ENCODE measurements around the gene THAP10. TPM values are rescaled to one million over a fixed set of nuclear protein-coding genes. Genes with fewer than 3 reads are reported as not detected.

The THAP10 gene
- total RNA-seq, 1 donor = 2.6 TPM

DNA sequence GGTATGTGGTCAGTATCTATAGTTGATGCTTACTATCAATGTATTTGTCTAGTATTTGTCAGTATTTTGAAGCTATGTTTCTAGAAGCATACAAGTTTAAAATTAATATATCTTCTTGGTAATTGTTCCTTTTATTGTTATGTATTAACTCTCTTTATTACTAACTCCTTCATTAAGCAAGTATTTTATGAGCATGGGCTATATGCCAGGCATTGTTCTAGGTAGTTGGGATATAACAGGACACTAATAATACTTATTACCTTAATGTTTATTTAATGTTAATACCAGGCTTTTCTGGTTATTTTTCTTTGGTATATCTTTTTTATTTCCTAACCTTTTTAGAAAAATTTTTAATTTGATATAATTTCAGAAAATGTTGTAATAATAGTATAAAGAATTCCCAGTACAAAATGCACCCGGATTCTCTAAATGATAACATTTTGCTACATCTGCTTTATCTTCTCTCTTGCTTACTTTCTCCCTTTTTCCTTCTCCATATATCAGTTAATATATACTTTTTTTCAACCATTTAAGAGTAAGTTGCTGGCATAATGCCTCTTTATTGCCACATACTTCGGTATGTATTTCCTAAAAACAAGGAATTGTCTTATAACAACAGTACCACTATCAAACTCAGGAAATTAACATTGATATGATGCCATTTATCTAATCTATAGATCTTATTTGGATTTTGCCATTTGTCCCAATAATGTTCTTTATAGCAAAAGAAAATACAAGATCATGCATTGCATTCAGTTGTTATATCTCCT is 31.3 kb upstream of the THAP10 start:
- DNase-seq (ENCODE audit: low read depth) = peak; percentile 15
- TF ChIP-seq, protein P1, sequence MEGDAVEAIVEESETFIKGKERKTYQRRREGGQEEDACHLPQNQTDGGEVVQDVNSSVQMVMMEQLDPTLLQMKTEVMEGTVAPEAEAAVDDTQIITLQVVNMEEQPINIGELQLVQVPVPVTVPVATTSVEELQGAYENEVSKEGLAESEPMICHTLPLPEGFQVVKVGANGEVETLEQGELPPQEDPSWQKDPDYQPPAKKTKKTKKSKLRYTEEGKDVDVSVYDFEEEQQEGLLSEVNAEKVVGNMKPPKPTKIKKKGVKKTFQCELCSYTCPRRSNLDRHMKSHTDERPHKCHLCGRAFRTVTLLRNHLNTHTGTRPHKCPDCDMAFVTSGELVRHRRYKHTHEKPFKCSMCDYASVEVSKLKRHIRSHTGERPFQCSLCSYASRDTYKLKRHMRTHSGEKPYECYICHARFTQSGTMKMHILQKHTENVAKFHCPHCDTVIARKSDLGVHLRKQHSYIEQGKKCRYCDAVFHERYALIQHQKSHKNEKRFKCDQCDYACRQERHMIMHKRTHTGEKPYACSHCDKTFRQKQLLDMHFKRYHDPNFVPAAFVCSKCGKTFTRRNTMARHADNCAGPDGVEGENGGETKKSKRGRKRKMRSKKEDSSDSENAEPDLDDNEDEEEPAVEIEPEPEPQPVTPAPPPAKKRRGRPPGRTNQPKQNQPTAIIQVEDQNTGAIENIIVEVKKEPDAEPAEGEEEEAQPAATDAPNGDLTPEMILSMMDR (IDR thresholded peaks at IDR 0.05; ENCODE audit: insufficient read depth, low read depth, low read length) = no peak
- no peak overlapping the region for H3K4me3 ChIP-seq (ENCODE audit: low read depth, low read length)

GRCh38 chr15:70922119-70922518 is 29.9 kb upstream of the THAP10 start:
- no peak overlapping the region for H3K4me3 ChIP-seq (ENCODE audit: low read depth, low read length)
- TF ChIP-seq, protein P1 (IDR thresholded peaks at IDR 0.05; ENCODE audit: insufficient read depth, low read depth, low read length) = no peak
- DNase-seq (ENCODE audit: low read depth) = no peak

DNA sequence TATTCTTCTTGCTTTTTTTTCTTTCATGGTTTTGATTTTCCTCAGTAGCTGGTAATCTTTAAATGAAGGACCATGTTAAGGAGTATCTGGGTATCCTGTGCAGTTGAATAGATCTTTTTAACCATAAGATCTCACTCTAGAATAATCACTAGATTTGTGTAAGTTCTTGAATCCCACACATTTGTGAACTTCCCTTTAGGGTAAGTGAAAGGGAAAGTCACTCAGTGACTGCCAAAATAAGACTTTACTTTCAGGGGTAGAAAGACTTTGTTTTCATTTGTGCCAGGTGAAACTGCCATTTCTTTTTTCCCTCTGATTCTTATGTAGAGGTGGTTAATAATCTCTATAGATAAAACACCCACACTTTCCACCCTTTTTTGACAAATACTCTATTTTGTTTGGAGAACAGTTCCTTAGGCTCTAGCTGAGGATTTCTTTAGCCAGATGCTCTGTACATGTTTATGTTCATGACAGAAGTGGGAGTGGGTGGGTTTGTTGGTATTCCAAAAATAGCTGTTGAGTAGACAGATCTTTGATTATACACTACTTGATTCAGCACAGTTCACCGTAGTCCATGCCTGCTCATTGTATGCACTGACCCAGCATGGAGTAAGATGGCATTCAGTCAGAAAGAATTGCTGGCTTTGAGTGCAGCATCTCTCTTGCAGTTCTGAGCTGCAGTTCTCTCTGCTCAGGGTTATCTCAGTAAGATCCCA is 28.9 kb upstream of the THAP10 start:
- DNase-seq (ENCODE audit: low read depth) = no peak
- TF ChIP-seq, protein P1 (IDR thresholded peaks at IDR 0.05; ENCODE audit: insufficient read depth, low read depth, low read length) = no peak
- H3K4me3 ChIP-seq (ENCODE audit: low read depth, low read length) = no peak overlapping the region

- TF ChIP-seq, protein P1 (IDR thresholded peaks at IDR 0.05; ENCODE audit: insufficient read depth, low read depth, low read length) = no peak
- no peak overlapping the region for H3K4me3 ChIP-seq (ENCODE audit: low read depth, low read length)
- no peak for DNase-seq (ENCODE audit: low read depth)
These were observed 25.7 kb upstream of the THAP10 start for GRCh38 chr15:70917955-70918354.

- TF ChIP-seq, protein P1 (IDR thresholded peaks at IDR 0.05; ENCODE audit: insufficient read depth, low read depth, low read length) = no peak
- DNase-seq (ENCODE audit: low read depth) = no peak
- no peak overlapping the region for H3K4me3 ChIP-seq (ENCODE audit: low read depth, low read length)
These were observed 24.3 kb upstream of the THAP10 start for GRCh38 chr15:70916531-70916930.

DNA sequence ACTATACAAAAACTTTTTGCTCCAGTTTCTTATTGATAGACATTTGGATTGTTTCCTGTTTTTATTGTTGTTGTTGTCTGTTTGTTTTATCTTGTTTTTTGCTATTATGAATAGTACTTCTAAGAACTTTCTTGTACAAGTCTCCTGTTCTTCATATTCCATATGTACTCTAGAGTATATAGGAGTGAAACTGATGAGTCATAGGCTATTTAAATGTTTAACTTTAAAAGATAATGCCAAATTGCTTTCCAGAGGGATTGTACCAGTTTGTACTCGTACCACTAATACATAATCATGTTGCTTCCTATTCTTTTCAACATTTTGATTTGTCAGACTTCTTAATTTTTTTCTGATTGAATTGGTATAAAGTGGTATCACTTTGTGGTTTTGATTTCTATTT is 20.0 kb upstream of the THAP10 start:
- H3K4me3 ChIP-seq (ENCODE audit: low read depth, low read length) = no peak overlapping the region
- TF ChIP-seq, protein P1 (IDR thresholded peaks at IDR 0.05; ENCODE audit: insufficient read depth, low read depth, low read length) = no peak
- no peak for DNase-seq (ENCODE audit: low read depth)

Data from fibroblast of villous mesenchyme (primary cell).